Measurements from ENCODE around the gene TMEM229A.
"Not testable (repeated sequence)": the region's sequence is repeated elsewhere in the genome, so short reads cannot be mapped to it uniquely, and the experiment has no call there.

TMEM229A gene

DNA sequence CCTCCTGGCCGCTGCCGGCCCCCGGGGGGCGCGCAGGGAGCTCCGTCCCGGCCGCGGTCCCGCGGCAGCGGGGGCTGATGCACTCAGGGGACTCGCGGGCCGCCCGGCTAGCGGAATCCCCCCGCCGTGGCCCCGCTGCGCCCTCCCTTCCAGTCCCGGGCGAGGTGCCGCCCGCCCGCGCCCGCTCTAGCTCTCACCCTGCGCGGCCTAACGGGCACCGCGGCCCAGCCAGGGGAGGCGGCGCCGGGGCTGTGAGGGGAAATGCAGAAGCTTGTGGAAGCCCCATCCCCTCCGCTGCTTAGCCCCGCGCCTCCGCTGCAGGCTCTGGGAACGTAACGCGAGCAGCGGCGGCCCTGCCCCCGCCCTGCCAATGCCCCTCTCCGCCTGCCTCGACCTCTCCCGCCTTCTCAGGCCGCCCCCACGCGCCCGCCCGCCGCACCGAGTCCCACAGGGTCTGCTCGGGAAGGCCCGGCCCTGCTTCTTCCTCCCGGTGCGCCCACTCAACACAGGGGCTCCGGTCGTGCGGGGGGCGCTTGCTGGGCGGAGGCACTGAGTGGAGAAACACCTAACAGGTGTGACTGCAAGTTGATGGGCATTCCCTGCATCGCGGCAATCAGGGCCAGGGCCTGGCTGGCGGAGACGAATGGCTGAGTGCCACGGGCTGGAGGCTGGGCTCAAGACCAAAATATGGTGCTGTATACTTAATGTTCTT, 384 bp upstream of the TMEM229A start:
- no peaks in the 10 kb centered on the region for H3K4me1 ChIP-seq (ENCODE audit: insufficient read depth, insufficient read length)
- H3K9me3 ChIP-seq (ENCODE audit: insufficient read depth, low read length) = no peaks in the 10 kb centered on the region
- peak; percentile 36 for DNase-seq (ENCODE audit: low read depth, low spot score)
- H3K4me3 ChIP-seq (ENCODE audit: insufficient read length, low read depth) = peak overlapping the region; percentile 63
- H3K36me3 ChIP-seq (ENCODE audit: insufficient read depth, insufficient read length, low read length) = no peaks in the 10 kb centered on the region
- peak overlapping the region; percentile 70 for H3K9ac ChIP-seq (ENCODE audit: insufficient read length, low read depth)
- TF ChIP-seq YY1 (IDR thresholded peaks at IDR 0.05; ENCODE audit: insufficient read depth, insufficient read length) (no peak), SUZ12 (IDR thresholded peaks at IDR 0.05; ENCODE audit: extremely low read depth, insufficient read depth, insufficient read length) (no peak), ZNF274 (IDR thresholded peaks at IDR 0.05; ENCODE audit: low read depth, low read length) (no peak)
- H3K27me3 ChIP-seq (ENCODE audit: insufficient read depth, insufficient read length) = peaks cover 39% of the 10 kb centered on the region

DNA sequence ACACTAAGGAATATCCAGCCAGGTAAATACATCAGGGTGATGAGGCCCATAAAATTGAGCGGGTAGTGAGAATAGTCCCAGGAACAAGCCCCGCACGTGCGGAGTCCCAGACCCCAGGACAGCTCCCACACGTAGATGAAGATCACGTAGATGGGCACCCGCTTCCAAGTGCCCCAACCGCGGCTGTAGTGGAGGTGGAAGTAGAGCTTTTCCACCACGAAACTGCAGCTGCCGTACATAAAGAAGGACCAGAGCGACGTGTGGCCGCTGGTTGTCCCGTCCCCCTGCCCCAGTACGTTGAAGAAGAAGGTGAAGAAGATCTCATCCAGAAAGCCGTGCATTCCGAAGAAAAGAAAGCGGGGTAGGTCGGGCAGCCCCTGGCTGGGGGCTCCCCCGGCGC, 948 bp downstream of the TMEM229A start:
- peak; percentile 8 for DNase-seq (ENCODE audit: low read depth, low spot score)
- Histone ChIP-seq H3K9me3 (ENCODE audit: insufficient read depth, low read length) (no peaks in the 10 kb centered on the region), H3K4me3 (ENCODE audit: insufficient read length, low read depth) (peak overlapping the region; percentile 63), H3K36me3 (ENCODE audit: insufficient read depth, insufficient read length, low read length) (no peaks in the 10 kb centered on the region), H3K4me1 (ENCODE audit: insufficient read depth, insufficient read length) (no peaks in the 10 kb centered on the region), H3K27me3 (ENCODE audit: insufficient read depth, insufficient read length) (peaks cover 39% of the 10 kb centered on the region), H3K9ac (ENCODE audit: insufficient read length, low read depth) (peak overlapping the region; percentile 70)
- TF ChIP-seq YY1 (IDR thresholded peaks at IDR 0.05; ENCODE audit: insufficient read depth, insufficient read length) (no peak), SUZ12 (IDR thresholded peaks at IDR 0.05; ENCODE audit: extremely low read depth, insufficient read depth, insufficient read length) (no peak), ZNF274 (IDR thresholded peaks at IDR 0.05; ENCODE audit: low read depth, low read length) (no peak)

DNA sequence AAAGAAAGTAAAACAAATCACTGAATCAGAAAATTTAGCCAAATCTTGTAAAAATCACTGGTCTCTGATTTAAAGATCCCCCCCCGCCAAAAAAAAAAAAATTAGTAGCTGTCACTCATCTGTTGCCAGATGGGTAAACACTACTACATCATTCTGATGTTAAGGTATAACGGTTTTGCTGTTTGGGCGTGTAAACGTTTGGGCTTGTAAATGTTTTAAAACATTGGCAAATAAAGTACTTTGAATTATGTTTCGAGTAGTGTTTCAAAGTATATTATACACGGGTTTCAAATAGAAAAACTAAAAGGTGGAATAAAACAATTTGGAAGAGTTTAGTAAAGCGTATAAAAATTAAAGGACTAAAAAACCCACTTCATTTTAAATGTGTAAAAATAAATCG, 1.5 kb downstream of the TMEM229A start:
- Histone ChIP-seq H3K4me3 (ENCODE audit: insufficient read length, low read depth) (peak overlapping the region; percentile 63), H3K27me3 (ENCODE audit: insufficient read depth, insufficient read length) (peaks cover 39% of the 10 kb centered on the region), H3K9me3 (ENCODE audit: insufficient read depth, low read length) (no peaks in the 10 kb centered on the region), H3K36me3 (ENCODE audit: insufficient read depth, insufficient read length, low read length) (no peaks in the 10 kb centered on the region), H3K4me1 (ENCODE audit: insufficient read depth, insufficient read length) (no peaks in the 10 kb centered on the region), H3K9ac (ENCODE audit: insufficient read length, low read depth) (peak overlapping the region; percentile 70)
- TF ChIP-seq YY1 (IDR thresholded peaks at IDR 0.05; ENCODE audit: insufficient read depth, insufficient read length) (no peak), SUZ12 (IDR thresholded peaks at IDR 0.05; ENCODE audit: extremely low read depth, insufficient read depth, insufficient read length) (no peak), ZNF274 (IDR thresholded peaks at IDR 0.05; ENCODE audit: low read depth, low read length) (no peak)
- DNase-seq (ENCODE audit: low read depth, low spot score) = no peak

GRCh38 chr7:124030964-124031363, 1.9 kb downstream of the TMEM229A start:
- Histone ChIP-seq H3K9me3 (ENCODE audit: insufficient read depth, low read length) (no peaks in the 10 kb centered on the region), H3K27me3 (ENCODE audit: insufficient read depth, insufficient read length) (peaks cover 39% of the 10 kb centered on the region), H3K4me3 (ENCODE audit: insufficient read length, low read depth) (no peak overlapping the region), H3K9ac (ENCODE audit: insufficient read length, low read depth) (no peak overlapping the region), H3K36me3 (ENCODE audit: insufficient read depth, insufficient read length, low read length) (no peaks in the 10 kb centered on the region), H3K4me1 (ENCODE audit: insufficient read depth, insufficient read length) (no peaks in the 10 kb centered on the region)
- TF ChIP-seq ZNF274 (IDR thresholded peaks at IDR 0.05; ENCODE audit: low read depth, low read length) (no peak), YY1 (IDR thresholded peaks at IDR 0.05; ENCODE audit: insufficient read depth, insufficient read length) (no peak), SUZ12 (IDR thresholded peaks at IDR 0.05; ENCODE audit: extremely low read depth, insufficient read depth, insufficient read length) (no peak)
- DNase-seq (ENCODE audit: low read depth, low spot score) = no peak

- H3K9me3 ChIP-seq (ENCODE audit: insufficient read depth, low read length) = no peaks in the 10 kb centered on the region
- H3K27me3 ChIP-seq (ENCODE audit: insufficient read depth, insufficient read length) = peaks cover 35% of the 10 kb centered on the region
- no peak for TF ChIP-seq ZNF274 (IDR thresholded peaks at IDR 0.05; ENCODE audit: low read depth, low read length)
- TF ChIP-seq YY1 (IDR thresholded peaks at IDR 0.05; ENCODE audit: insufficient read depth, insufficient read length) = no peak
- no peak for TF ChIP-seq SUZ12 (IDR thresholded peaks at IDR 0.05; ENCODE audit: extremely low read depth, insufficient read depth, insufficient read length)
- DNase-seq (ENCODE audit: low read depth, low spot score) = no peak
- no peak overlapping the region for H3K4me3 ChIP-seq (ENCODE audit: insufficient read length, low read depth)
- H3K36me3 ChIP-seq (ENCODE audit: insufficient read depth, insufficient read length, low read length) = no peaks in the 10 kb centered on the region
- H3K9ac ChIP-seq (ENCODE audit: insufficient read length, low read depth) = no peak overlapping the region
- no peaks in the 10 kb centered on the region for H3K4me1 ChIP-seq (ENCODE audit: insufficient read depth, insufficient read length)
Measured at GRCh38 chr7:124029396-124030188, 3.3 kb downstream of the TMEM229A start.

- Histone ChIP-seq H3K4me1 (ENCODE audit: insufficient read depth, insufficient read length) (no peaks in the 10 kb centered on the region), H3K4me3 (ENCODE audit: insufficient read length, low read depth) (no peak overlapping the region), H3K9ac (ENCODE audit: insufficient read length, low read depth) (no peak overlapping the region), H3K36me3 (ENCODE audit: insufficient read depth, insufficient read length, low read length) (no peaks in the 10 kb centered on the region), H3K9me3 (ENCODE audit: insufficient read depth, low read length) (no peaks in the 10 kb centered on the region), H3K27me3 (ENCODE audit: insufficient read depth, insufficient read length) (peaks cover 19% of the 10 kb centered on the region)
- DNase-seq (ENCODE audit: low read depth, low spot score) = no peak
- TF ChIP-seq YY1 (IDR thresholded peaks at IDR 0.05; ENCODE audit: insufficient read depth, insufficient read length) (no peak), ZNF274 (IDR thresholded peaks at IDR 0.05; ENCODE audit: low read depth, low read length) (no peak), SUZ12 (IDR thresholded peaks at IDR 0.05; ENCODE audit: extremely low read depth, insufficient read depth, insufficient read length) (no peak)
Measured at GRCh38 chr7:124027236-124027635, 5.6 kb downstream of the TMEM229A start.

- not testable (repeated sequence) for H3K36me3 ChIP-seq (ENCODE audit: insufficient read depth, insufficient read length, low read length); H3K27me3 ChIP-seq (ENCODE audit: insufficient read depth, insufficient read length); H3K9ac ChIP-seq (ENCODE audit: insufficient read length, low read depth); H3K4me1 ChIP-seq (ENCODE audit: insufficient read depth, insufficient read length); H3K4me3 ChIP-seq (ENCODE audit: insufficient read length, low read depth); H3K9me3 ChIP-seq (ENCODE audit: insufficient read depth, low read length); DNase-seq (ENCODE audit: low read depth, low spot score)
Measured at GRCh38 chr7:124024329-124024728, 8.5 kb downstream of the TMEM229A start.
